Osteoblast (primary cell): ENCODE measurements around the gene ASCC3. TPM values are rescaled to one million over a fixed set of nuclear protein-coding genes. Genes with fewer than 3 reads are reported as not detected.

Experiments
- DNase-seq: peaks from one replicate; pipeline ENCODE4 v3.0.0; 2011; ENCODE audit warnings: low spot score, mixed read lengths; ENCODE audit not compliant: insufficient read length; ENCODE audit errors: missing footprints
- H2AFZ ChIP-seq: 2 replicates; pipeline ENCODE4 v1.6.0; 2011; ENCODE audit warnings: mild to moderate bottlenecking, low read length
- H3K27ac ChIP-seq: 2 replicates; pipeline ENCODE4 v1.5.1; 2011; ENCODE audit warnings: mild to moderate bottlenecking, low read depth, low read length, moderate library complexity
- H3K27me3 ChIP-seq: 2 replicates; pipeline ENCODE4 v1.6.0; 2012; ENCODE audit warnings: mild to moderate bottlenecking, control low read depth, inconsistent platforms, low read length, moderate library complexity; ENCODE audit not compliant: insufficient read depth
- H3K36me3 ChIP-seq: 2 replicates; pipeline ENCODE4 v1.5.1; 2011; ENCODE audit warnings: mild to moderate bottlenecking, low read length, control low read depth, moderate library complexity; ENCODE audit not compliant: insufficient read depth
- H3K4me1 ChIP-seq: 2 replicates; pipeline ENCODE4 v1.5.1; 2011; ENCODE audit warnings: mild to moderate bottlenecking, low read length, control low read depth, moderate library complexity; ENCODE audit not compliant: insufficient read depth
- H3K4me2 ChIP-seq: 2 replicates; pipeline ENCODE4 v1.6.0; 2011; ENCODE audit warnings: mild to moderate bottlenecking, low read length; ENCODE audit not compliant: insufficient read depth
- H3K4me3 ChIP-seq: fragments of 200-600 bp; sonication (generic); 3 replicates; pipeline ENCODE4 v1.5.1; 2012; ENCODE audit warnings: mild to moderate bottlenecking, low read length, inconsistent platforms; ENCODE audit not compliant: insufficient read depth
- H3K79me2 ChIP-seq: 2 replicates; pipeline ENCODE4 v1.6.0; 2012; ENCODE audit warnings: mild to moderate bottlenecking, low read length, control low read depth, inconsistent platforms; ENCODE audit not compliant: insufficient read depth
- H3K9me3 ChIP-seq: 2 replicates; pipeline ENCODE4 v1.5.1; 2011; ENCODE audit warnings: low read depth, low read length, control low read depth
- H4K20me1 ChIP-seq: 2 replicates; pipeline ENCODE4 v1.6.0; 2012; ENCODE audit warnings: mild to moderate bottlenecking, low read length, control low read depth; ENCODE audit not compliant: insufficient read depth
- CTCF ChIP-seq: IDR thresholded peaks from 2 replicates; pipeline ENCODE4 v1.5.1; 2011; ENCODE audit warnings: mild to moderate bottlenecking, low read depth, low read length, moderate library complexity; ENCODE audit errors: extremely low read depth
- total RNA-seq: library from RNA; depleted of rRNA; stranded (reverse); fragments of >200 nt; gene quantifications from 2 replicates; pipeline ENCODE4 v1.2.3, GENCODE V29; 2012

ASCC3 gene
- total RNA-seq, 1 donor = 68.8 TPM

- peaks cover 21% of the 10 kb centered on the region for H3K36me3 ChIP-seq
- no peak overlapping the region for H3K4me2 ChIP-seq
- no peak for TF ChIP-seq CTCF
- no peak overlapping the region for H3K27ac ChIP-seq
- H3K4me3 ChIP-seq = no peak overlapping the region
- no peaks in the 10 kb centered on the region for H3K9me3 ChIP-seq
- DNase-seq = no peak
- no peaks in the 10 kb centered on the region for H4K20me1 ChIP-seq
- no peaks in the 10 kb centered on the region for H3K27me3 ChIP-seq
- H3K79me2 ChIP-seq = no peaks in the 10 kb centered on the region
- peaks cover 39% of the 10 kb centered on the region for H3K4me1 ChIP-seq
- no peak overlapping the region for H2AFZ ChIP-seq
These were observed 372.0 kb downstream of the ASCC3 start for GRCh38 chr6:100509101-100509500.

- no peak overlapping the region for H3K4me2 ChIP-seq
- no peak for DNase-seq
- H4K20me1 ChIP-seq = no peaks in the 10 kb centered on the region
- peaks cover 38% of the 10 kb centered on the region for H3K4me1 ChIP-seq
- H2AFZ ChIP-seq = no peak overlapping the region
- H3K27ac ChIP-seq = peak overlapping the region; percentile 31
- peaks cover 15% of the 10 kb centered on the region for H3K36me3 ChIP-seq
- H3K9me3 ChIP-seq = no peaks in the 10 kb centered on the region
- H3K27me3 ChIP-seq = no peaks in the 10 kb centered on the region
- TF ChIP-seq CTCF = no peak
- H3K4me3 ChIP-seq = no peak overlapping the region
- no peaks in the 10 kb centered on the region for H3K79me2 ChIP-seq
These were observed 374.5 kb downstream of the ASCC3 start for GRCh38 chr6:100506651-100507050.

GRCh38 chr6:100504786-100505737, 376.1 kb downstream of the ASCC3 start:
- Histone ChIP-seq H2AFZ (peak overlapping the region; percentile 30), H3K36me3 (peaks cover 13% of the 10 kb centered on the region), H4K20me1 (no peaks in the 10 kb centered on the region), H3K27ac (peak overlapping the region; percentile 68), H3K9me3 (no peaks in the 10 kb centered on the region), H3K4me2 (peak overlapping the region; percentile 57), H3K4me1 (peaks cover 38% of the 10 kb centered on the region), H3K27me3 (no peaks in the 10 kb centered on the region), H3K79me2 (no peaks in the 10 kb centered on the region), H3K4me3 (peak overlapping the region; percentile 13)
- TF ChIP-seq CTCF = no peak
- peak; percentile 21 for DNase-seq

GRCh38 chr6:100503043-100503705, 378.0 kb downstream of the ASCC3 start:
- Histone ChIP-seq H2AFZ (no peak overlapping the region), H4K20me1 (no peaks in the 10 kb centered on the region), H3K4me3 (no peak overlapping the region), H3K36me3 (peaks cover 5% of the 10 kb centered on the region), H3K4me1 (peaks cover 38% of the 10 kb centered on the region), H3K27ac (no peak overlapping the region), H3K4me2 (no peak overlapping the region), H3K79me2 (no peaks in the 10 kb centered on the region), H3K27me3 (no peaks in the 10 kb centered on the region), H3K9me3 (no peaks in the 10 kb centered on the region)
- no peak for TF ChIP-seq CTCF
- DNase-seq = no peak
